Measurements from ENCODE around the gene CLEC19A.

DNA sequence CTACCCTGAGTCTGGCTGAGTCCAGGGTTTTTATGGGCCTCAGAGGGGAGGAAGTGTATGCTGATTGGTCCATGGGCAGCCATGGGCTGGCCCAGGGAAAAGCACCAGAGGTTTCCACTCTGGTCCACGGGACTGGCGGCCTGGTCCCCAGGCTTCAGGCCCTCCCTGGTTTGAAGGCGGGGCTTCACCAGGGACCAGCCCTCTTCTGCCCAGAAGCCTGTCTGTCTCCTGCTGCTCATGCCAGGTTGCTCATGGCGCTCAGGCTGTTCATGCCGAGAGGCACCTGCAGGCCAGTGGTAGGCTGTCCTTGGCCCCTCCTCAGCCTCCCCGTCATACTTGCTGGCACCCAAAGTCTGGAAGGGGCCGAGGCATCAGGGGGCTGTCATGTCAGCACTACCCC, 45.0 kb upstream of the CLEC19A start:
- TF ChIP-seq, protein P1, sequence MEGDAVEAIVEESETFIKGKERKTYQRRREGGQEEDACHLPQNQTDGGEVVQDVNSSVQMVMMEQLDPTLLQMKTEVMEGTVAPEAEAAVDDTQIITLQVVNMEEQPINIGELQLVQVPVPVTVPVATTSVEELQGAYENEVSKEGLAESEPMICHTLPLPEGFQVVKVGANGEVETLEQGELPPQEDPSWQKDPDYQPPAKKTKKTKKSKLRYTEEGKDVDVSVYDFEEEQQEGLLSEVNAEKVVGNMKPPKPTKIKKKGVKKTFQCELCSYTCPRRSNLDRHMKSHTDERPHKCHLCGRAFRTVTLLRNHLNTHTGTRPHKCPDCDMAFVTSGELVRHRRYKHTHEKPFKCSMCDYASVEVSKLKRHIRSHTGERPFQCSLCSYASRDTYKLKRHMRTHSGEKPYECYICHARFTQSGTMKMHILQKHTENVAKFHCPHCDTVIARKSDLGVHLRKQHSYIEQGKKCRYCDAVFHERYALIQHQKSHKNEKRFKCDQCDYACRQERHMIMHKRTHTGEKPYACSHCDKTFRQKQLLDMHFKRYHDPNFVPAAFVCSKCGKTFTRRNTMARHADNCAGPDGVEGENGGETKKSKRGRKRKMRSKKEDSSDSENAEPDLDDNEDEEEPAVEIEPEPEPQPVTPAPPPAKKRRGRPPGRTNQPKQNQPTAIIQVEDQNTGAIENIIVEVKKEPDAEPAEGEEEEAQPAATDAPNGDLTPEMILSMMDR (IDR thresholded peaks at IDR 0.05 in 8 of 11, conservative IDR thresholded peaks at IDR 0.05 in 3 of 11) = no peak
- TF ChIP-seq POLR2AphosphoS5 (IDR thresholded peaks at IDR 0.05) = no peak
- no peak for TF ChIP-seq POLR2A (IDR thresholded peaks at IDR 0.05)
